GM12892 (cell line): Measurements from ENCODE around the gene MRM2.

ENCODE experiments used
- POLR2A ChIP-seq: IDR thresholded peaks from 2 replicates; pipeline ENCODE4 v1.6.1; 2011; ENCODE audit warnings: low read depth, low read length, control low read depth
- TAF1 ChIP-seq: IDR thresholded peaks from 2 replicates; pipeline ENCODE4 v1.6.1; 2011; ENCODE audit warnings: low read depth, mild to moderate bottlenecking, control low read depth, low read length, borderline replicate concordance

- TF ChIP-seq TAF1 (no peak), POLR2A (no peak)
These were observed 40.2 kb downstream of the MRM2 start for GRCh38 chr7:2201686-2202360.
